GM21737 (cell line): ENCODE results near the gene MDFIC.

ENCODE experiments used
- ATAC-seq: cut with Tn5 transposase; IDR thresholded peaks from one replicate; pipeline ENCODE4 v1.9.1; 2021; ENCODE audit warnings: mild to moderate bottlenecking, moderate library complexity; ENCODE audit not compliant: unreplicated experiment

Gene MDFIC

GRCh38 chr7:114925434-114925833, 3.5 kb downstream of the MDFIC start:
- ATAC-seq = no peak

- ATAC-seq = no peak
These were observed 6.2 kb downstream of the MDFIC start for GRCh38 chr7:114928060-114928459.

GRCh38 chr7:114929570-114929969, 7.7 kb downstream of the MDFIC start:
- no peak for ATAC-seq

GRCh38 chr7:114930107-114930661, 8.3 kb downstream of the MDFIC start:
- no peak for ATAC-seq

GRCh38 chr7:114930829-114931655, 9.1 kb downstream of the MDFIC start:
- peak; percentile 41 for ATAC-seq

GRCh38 chr7:114931656-114932011, 9.7 kb downstream of the MDFIC start:
- ATAC-seq = peak; percentile 80

GRCh38 chr7:114932991-114933390, 11.1 kb downstream of the MDFIC start:
- no peak for ATAC-seq

- ATAC-seq = no peak
These were observed 11.8 kb downstream of the MDFIC start for GRCh38 chr7:114933658-114934057.

GRCh38 chr7:114934086-114934485, 12.2 kb downstream of the MDFIC start:
- ATAC-seq = no peak

GRCh38 chr7:114934713-114935112, 12.8 kb downstream of the MDFIC start:
- ATAC-seq = no peak

- ATAC-seq = no peak
These were observed 14.6 kb downstream of the MDFIC start for GRCh38 chr7:114936471-114936870.

- ATAC-seq = no peak
These were observed 15.6 kb downstream of the MDFIC start for GRCh38 chr7:114937446-114937845.

- ATAC-seq = no peak
These were observed 16.9 kb downstream of the MDFIC start for GRCh38 chr7:114938785-114939184.

- ATAC-seq = no peak
These were observed 17.7 kb downstream of the MDFIC start for GRCh38 chr7:114939484-114940097.

- no peak for ATAC-seq
These were observed 18.3 kb downstream of the MDFIC start for GRCh38 chr7:114940220-114940619.

- peak; percentile 47 for ATAC-seq
These were observed 19.8 kb downstream of the MDFIC start for GRCh38 chr7:114941692-114942091.

- no peak for ATAC-seq
These were observed 20.7 kb downstream of the MDFIC start for GRCh38 chr7:114942446-114943175.

GRCh38 chr7:114943530-114943929, 21.6 kb downstream of the MDFIC start:
- no peak for ATAC-seq

- ATAC-seq = no peak
These were observed 22.3 kb downstream of the MDFIC start for GRCh38 chr7:114943953-114944744.

- no peak for ATAC-seq
These were observed 23.1 kb downstream of the MDFIC start for GRCh38 chr7:114944745-114945625.
